HG02588 (cell line): ENCODE measurements around the gene S100Z.
"Not testable (repeated sequence)": the region's sequence is repeated elsewhere in the genome, so short reads cannot be mapped to it uniquely, and the experiment has no call there.

Experiments
- ATAC-seq: cut with Tn5 transposase; IDR thresholded peaks from one replicate; pipeline ENCODE4 v1.9.1; 2021; ENCODE audit warnings: mild to moderate bottlenecking, moderate library complexity; ENCODE audit not compliant: unreplicated experiment

The S100Z gene

GRCh38 chr5:76849419-76850291 is at the start of gene S100Z:
Gene S100Z, plus strand, starts transcription at chr5:76850014. Its CDS starts 25,346 bp downstream, at chr5:76875360.
- ATAC-seq: no peak

- no peak for ATAC-seq
Measured at GRCh38 chr5:76800579-76800978, 49.2 kb upstream of the S100Z start.

GRCh38 chr5:76801159-76801802 is 48.5 kb upstream of the S100Z start:
- no peak for ATAC-seq

- ATAC-seq: no peak
Measured at GRCh38 chr5:76801803-76802195, 48.0 kb upstream of the S100Z start.

GRCh38 chr5:76804266-76804665 is 45.5 kb upstream of the S100Z start:
- no peak for ATAC-seq

- no peak for ATAC-seq
Measured at GRCh38 chr5:76805821-76806505, 43.9 kb upstream of the S100Z start.

GRCh38 chr5:76807296-76807695 is 42.5 kb upstream of the S100Z start:
- ATAC-seq: no peak

GRCh38 chr5:76808141-76808691 is 41.6 kb upstream of the S100Z start:
- ATAC-seq: no peak

- ATAC-seq: no peak
Measured at GRCh38 chr5:76809141-76809540, 40.7 kb upstream of the S100Z start.

- no peak for ATAC-seq
Measured at GRCh38 chr5:76810236-76810635, 39.6 kb upstream of the S100Z start.

- ATAC-seq: no peak
Measured at GRCh38 chr5:76811214-76811613, 38.6 kb upstream of the S100Z start.

- not testable (repeated sequence) for ATAC-seq
Measured at GRCh38 chr5:76812209-76812608, 37.6 kb upstream of the S100Z start.

GRCh38 chr5:76813982-76814562 is 35.7 kb upstream of the S100Z start:
- ATAC-seq: no peak

- no peak for ATAC-seq
Measured at GRCh38 chr5:76816110-76816831, 33.5 kb upstream of the S100Z start.

- no peak for ATAC-seq
Measured at GRCh38 chr5:76818844-76819831, 30.7 kb upstream of the S100Z start, which contains the start of gene F2RL1. Gene F2RL1, plus strand, starts transcription at chr5:76819030. Its CDS starts 153 bp downstream, at chr5:76819183.

GRCh38 chr5:76819851-76820525 is 29.8 kb upstream of the S100Z start:
- ATAC-seq: no peak

- ATAC-seq: no peak
Measured at GRCh38 chr5:76820526-76820890, 29.3 kb upstream of the S100Z start.

- no peak for ATAC-seq
Measured at GRCh38 chr5:76821136-76821535, 28.7 kb upstream of the S100Z start.
